Sigmoid colon (tissue), 7 donors: ENCODE data around the gene MAPKAP1. TPM values are rescaled to one million over a fixed set of nuclear protein-coding genes. Genes with fewer than 3 reads are reported as not detected.
A peak's percentile ranks its signal among the peaks of the same experiment; 100 is the strongest.

Source experiments
- DNase-seq: peaks from one replicate; pipeline ENCODE4 v3.0.0-alpha.2; 2019
- H3K27ac ChIP-seq, 4 donors: fragments of 200-600 bp; sonication (generic); one replicate each; pipeline ENCODE4 v1.5.1; 2016 to 2019; ENCODE audit warnings: mild to moderate bottlenecking in 1 of 4
- H3K27me3 ChIP-seq, 3 donors: fragments of 200-600 bp; sonication (generic); one replicate each; pipeline ENCODE4 v1.5.1; 2019; ENCODE audit warnings: mild to moderate bottlenecking in 1 of 3
- H3K36me3 ChIP-seq, 4 donors: fragments of 200-600 bp; sonication (generic); one replicate each; pipeline ENCODE4 v1.5.1; 2016 to 2019
- H3K4me1 ChIP-seq, 4 donors: fragments of 200-600 bp; sonication (generic); one replicate each; pipeline ENCODE4 v1.5.1; 2017 to 2019
- H3K4me3 ChIP-seq, 4 donors: fragments of 200-600 bp; sonication (generic); one replicate each; pipeline ENCODE4 v1.5.1; 2017 to 2019; ENCODE audit warnings: mild to moderate bottlenecking in 2 of 4, moderate library complexity in 1 of 4
- H3K9me3 ChIP-seq, 4 donors: fragments of 200-600 bp in 3 of 4; sonication (generic) in 3 of 4; one replicate each; pipeline versions ENCODE4 v1.5.1 to v1.6.1; 2013 to 2019
- CTCF ChIP-seq, 4 experiments: fragments of 450-650 bp in 3 of 4; fragments of 200-600 bp in 1 of 4; IDR thresholded peaks; one replicate each; pipeline ENCODE4 v1.5.1; 2016 to 2019; ENCODE audit warnings: antibody characterized with exemption in 4 of 4, mild to moderate bottlenecking in 3 of 4, moderate library complexity in 2 of 4
- EP300 ChIP-seq, 4 donors: sonication (generic); formaldehyde crosslinking; IDR thresholded peaks; one replicate each; pipeline ENCODE4 v1.6.1; 2017; ENCODE audit warnings: antibody characterized with exemption in 4 of 4
- POLR2A ChIP-seq, 2 donors: fragments of 450-650 bp; IDR thresholded peaks; one replicate each; pipeline ENCODE4 v1.6.1; 2016; ENCODE audit warnings: antibody characterized with exemption in 2 of 2, mild to moderate bottlenecking in 2 of 2, moderate library complexity in 2 of 2
- POLR2AphosphoS5 ChIP-seq, 4 donors: sonication (generic); formaldehyde crosslinking; IDR thresholded peaks; one replicate each; pipeline ENCODE4 v1.6.1; 2017; ENCODE audit warnings: antibody characterized with exemption in 4 of 4
- WGBS, 2 donors: extraction: QIAGEN DNeasy Blood & Tissue Kit; methylation state at CpG; one replicate each; pipeline ENCODE4 v1.1.7; 2013; 5-methylcytosine and 5-hydroxymethylcytosine counted together
- intact Hi-C: fragments of 100-400 bp; cut with DNase I; formaldehyde crosslinking; loops from one replicate; pipeline ENCODE4 v1.15.1; 2023
- polyA plus RNA-seq, 3 donors: library from polyadenylated mRNA; stranded (reverse); fragments of 200-250 nt; gene quantifications; one replicate each; pipeline ENCODE4 v1.2.3, GENCODE V29; 2013
- total RNA-seq, 4 donors: library from RNA; depleted of rRNA; stranded (reverse); fragments of >200 nt; gene quantifications; one replicate each; pipeline ENCODE4 v1.1.0, GENCODE V29; 2016
- donor health status: healthy with polysubstance abuse.
- donor health status: Bipolar disorder and iron deficiency.
- donor health status: healthy.

The MAPKAP1 gene
- total and polyA plus RNA-seq, 7 donors = 37.2 to 155 (median 84.3) TPM

- Histone ChIP-seq H3K4me1 (peaks cover 0 to 53% (median 27%) of the 10 kb centered on the region in 4 donors), H3K4me3 (no peak overlapping the region), H3K9me3 (no peaks in the 10 kb centered on the region), H3K27ac (no peak overlapping the region), H3K27me3 (no peaks in the 10 kb centered on the region), H3K36me3 (no peaks in the 10 kb centered on the region)
- DNase-seq = no peak
- 78 to 79% methylated on average over 2 of the region's 2 CpGs for WGBS, 2 donors
- TF ChIP-seq POLR2AphosphoS5 (IDR thresholded peaks at IDR 0.05) (no peak), EP300 (IDR thresholded peaks at IDR 0.05) (no peak), CTCF (IDR thresholded peaks at IDR 0.05) (no peak), POLR2A (IDR thresholded peaks at IDR 0.05) (no peak)
- intact Hi-C loops = no loop called here
Measured at GRCh38 chr9:125635888-125636287, 71.1 kb downstream of the MAPKAP1 start.

- 53 to 70% methylated on average over 5 of the region's 5 CpGs for WGBS, 2 donors
- Histone ChIP-seq H3K4me1 (peaks cover 0 to 57% (median 27%) of the 10 kb centered on the region in 4 donors), H3K36me3 (no peaks in the 10 kb centered on the region), H3K9me3 (no peaks in the 10 kb centered on the region), H3K27ac (no peak overlapping the region), H3K4me3 (no peak overlapping the region), H3K27me3 (no peaks in the 10 kb centered on the region)
- no peak for DNase-seq
- intact Hi-C loops = loop anchor here (5.0 kb wide), 2 partner anchors 77 to 227 kb away; no protein-coding TSS in a partner anchor
- TF ChIP-seq EP300 (IDR thresholded peaks at IDR 0.05) (no peak), CTCF (IDR thresholded peaks at IDR 0.05) (no peak), POLR2A (IDR thresholded peaks at IDR 0.05) (no peak), POLR2AphosphoS5 (IDR thresholded peaks at IDR 0.05) (no peak)
Measured at GRCh38 chr9:125634040-125634717, 72.8 kb downstream of the MAPKAP1 start.

GRCh38 chr9:125633116-125633745, 73.8 kb downstream of the MAPKAP1 start:
- H3K4me1 ChIP-seq = peaks cover 0 to 51% (median 27%) of the 10 kb centered on the region in 4 donors
- H3K27me3 ChIP-seq = no peaks in the 10 kb centered on the region
- no peak overlapping the region for H3K27ac ChIP-seq
- 64 to 73% methylated on average over 2 of the region's 2 CpGs for WGBS, 2 donors
- no peaks in the 10 kb centered on the region for H3K9me3 ChIP-seq
- no peak overlapping the region for H3K4me3 ChIP-seq
- TF ChIP-seq EP300 (IDR thresholded peaks at IDR 0.05) (no peak), POLR2AphosphoS5 (IDR thresholded peaks at IDR 0.05) (no peak), CTCF (IDR thresholded peaks at IDR 0.05) (no peak), POLR2A (IDR thresholded peaks at IDR 0.05) (no peak)
- no peak for DNase-seq
- intact Hi-C loops = loop anchor here (5.0 kb wide), 2 partner anchors 76 to 226 kb away; no protein-coding TSS in a partner anchor
- H3K36me3 ChIP-seq = no peaks in the 10 kb centered on the region

- intact Hi-C loops = loop anchor here (5.0 kb wide), 2 partner anchors 75 to 225 kb away; no protein-coding TSS in a partner anchor
- TF ChIP-seq POLR2A (IDR thresholded peaks at IDR 0.05) = no peak
- TF ChIP-seq POLR2AphosphoS5 (IDR thresholded peaks at IDR 0.05) = no peak
- no peak for TF ChIP-seq CTCF (IDR thresholded peaks at IDR 0.05)
- TF ChIP-seq EP300 (IDR thresholded peaks at IDR 0.05) = no peak
- 31 to 42% methylated on average over 4 of the region's 4 CpGs for WGBS, 2 donors
- Histone ChIP-seq H3K9me3 (no peaks in the 10 kb centered on the region), H3K27me3 (no peaks in the 10 kb centered on the region), H3K4me1 (peaks cover 0 to 49% (median 27%) of the 10 kb centered on the region in 4 donors), H3K4me3 (no peak overlapping the region), H3K27ac (peak overlapping the region in 1 of 4 donors; percentile 1), H3K36me3 (no peaks in the 10 kb centered on the region)
- DNase-seq = no peak
Measured at GRCh38 chr9:125632321-125633115, 74.5 kb downstream of the MAPKAP1 start.
